Spleen (tissue), 11 donors: ENCODE data around the gene LRRC34. TPM values are rescaled to one million over a fixed set of nuclear protein-coding genes. Genes with fewer than 3 reads are reported as not detected.

Source experiments
- DNase-seq: peaks from one replicate; pipeline ENCODE4 v3.0.0-alpha.2; 2020
- H3K27ac ChIP-seq, 8 donors: fragments of 200-600 bp; sonication (generic) in 7 of 8; 1 replicate in 4 of 8; 2 replicates in 4 of 8; pipeline versions ENCODE4 v1.5.0 to v1.8.0; 2016 to 2021; ENCODE audit warnings: inconsistent platforms in 4 of 8, mild to moderate bottlenecking in 4 of 8, moderate library complexity in 1 of 8
- H3K27me3 ChIP-seq, 7 donors: fragments of 200-600 bp; sonication (generic) in 6 of 7; replicated peaks in 1 of 7; 1 replicate in 4 of 7; 2 replicates in 3 of 7; pipeline versions ENCODE4 v1.5.0 to v1.8.0; 2016 to 2021; ENCODE audit warnings: inconsistent platforms in 3 of 7, mild to moderate bottlenecking in 1 of 7
- H3K36me3 ChIP-seq, 6 donors: fragments of 200-600 bp; sonication (generic) in 5 of 6; 1 replicate in 4 of 6; 2 replicates in 2 of 6; pipeline versions ENCODE4 v1.5.0 to v1.8.0; 2016 to 2021; ENCODE audit warnings: inconsistent platforms in 2 of 6
- H3K4me1 ChIP-seq, 6 donors: fragments of 200-600 bp; sonication (generic) in 5 of 6; 1 replicate in 3 of 6; 2 replicates in 3 of 6; pipeline versions ENCODE4 v1.5.0 to v1.8.0; 2016 to 2021; ENCODE audit warnings: inconsistent platforms in 3 of 6
- H3K4me3 ChIP-seq, 8 donors: fragments of 200-600 bp; sonication (generic) in 7 of 8; 1 replicate in 4 of 8; 2 replicates in 4 of 8; pipeline versions ENCODE4 v1.5.0 to v1.8.0; 2016 to 2021; ENCODE audit warnings: inconsistent platforms in 4 of 8, mild to moderate bottlenecking in 4 of 8, moderate library complexity in 2 of 8
- H3K9me3 ChIP-seq, 8 donors: fragments of 200-600 bp; sonication (generic) in 7 of 8; 1 replicate in 4 of 8; 2 replicates in 4 of 8; pipeline versions ENCODE4 v1.5.0 to v1.8.0; 2016 to 2021; ENCODE audit warnings: inconsistent platforms in 4 of 8
- CTCF ChIP-seq, 11 experiments: fragments of 200-600 bp in 7 of 11; fragments of 450-650 bp in 4 of 11; sonication (generic) in 4 of 11; IDR thresholded peaks in 8 of 11; conservative IDR thresholded peaks in 3 of 11; 1 replicate in 7 of 11; 2 replicates in 4 of 11; pipeline versions ENCODE4 v1.4.0 to v1.8.0; 2016 to 2021; ENCODE audit warnings: antibody characterized with exemption in 11 of 11, inconsistent platforms in 4 of 11, mild to moderate bottlenecking in 1 of 11
- POLR2A ChIP-seq, 3 donors: fragments of 450-650 bp; IDR thresholded peaks; one replicate each; pipeline ENCODE4 v1.5.1; 2017; ENCODE audit warnings: antibody characterized with exemption in 3 of 3, mild to moderate bottlenecking in 1 of 3
- POLR2AphosphoS5 ChIP-seq, 3 donors: sonication (generic); formaldehyde crosslinking; IDR thresholded peaks; one replicate each; pipeline ENCODE4 v1.5.1; 2017; ENCODE audit warnings: antibody characterized with exemption in 3 of 3
- WGBS, 5 donors: extraction: QIAGEN DNeasy Blood & Tissue Kit in 3 of 5; methylation state at CpG; one replicate each; pipeline versions ENCODE4 v1.1.5 to v1.1.7; 2013 to 2018; 5-methylcytosine and 5-hydroxymethylcytosine counted together
- intact Hi-C: fragments of 100-400 bp; cut with DNase I; formaldehyde crosslinking; loops from one replicate; pipeline ENCODE4 v1.15.0; 2023; ENCODE audit warnings: low total_unique reads
- polyA plus RNA-seq, 3 donors: library from polyadenylated mRNA; stranded (reverse); fragments of 200-250 nt; gene quantifications; one replicate each; pipeline ENCODE4 v1.2.1, GENCODE V29; 2013
- total RNA-seq, 7 donors: library from RNA; depleted of rRNA in 3 of 7; stranded (reverse); fragments of >200 nt in 3 of 7; fragmentation: NEBNext Ultra II Directional in 4 of 7; extraction: Animal tissue kit (Norgen Biotek cat#: 25700) in 4 of 7; gene quantifications; one replicate each; pipeline versions ENCODE4 v1.1.0 to v1.2.1, GENCODE V29; 2016 to 2021
- donor health status: healthy with polysubstance abuse.
- donor health status: DM: no; HTN: no; CAD: no; lungs with moderate emphysema.
- donor health status: DM: no; HTN: no; CAD: no.
- donor health status: Bipolar disorder and iron deficiency.
- donor health status: healthy.
- donor health status: DM: no; HTN: no; CAD: no.
- donor health status: DM: yes; HTN: yes; CAD: no.

The LRRC34 gene
- total and polyA plus RNA-seq, 10 donors = 1.2 to 8.9 (median 4.4) TPM

- Histone ChIP-seq H3K36me3 (no peaks in the 10 kb centered on the region), H3K9me3 (peaks cover 0 to 3% (median 0%) of the 10 kb centered on the region in 8 donors), H3K4me3 (no peak overlapping the region), H3K27ac (no peak overlapping the region), H3K27me3 (no peaks in the 10 kb centered on the region), H3K4me1 (peaks cover 0 to 35% (median 20%) of the 10 kb centered on the region in 6 donors)
- intact Hi-C loops = loop anchor here (10.0 kb wide), 1 partner anchor 204 kb away; the partner anchor contains the start of gene SEC62
- no peak for DNase-seq
- WGBS, 5 donors = 79 to 93% (median 85%) methylated on average over 4 of the region's 4 CpGs
- TF ChIP-seq POLR2A (IDR thresholded peaks at IDR 0.05) = no peak
- TF ChIP-seq POLR2AphosphoS5 (IDR thresholded peaks at IDR 0.05) = no peak
- TF ChIP-seq CTCF (IDR thresholded peaks at IDR 0.05 in 8 of 11, conservative IDR thresholded peaks at IDR 0.05 in 3 of 11) = no peak
Observed at GRCh38 chr3:169760479-169760878, 52.2 kb downstream of the LRRC34 start.

- Histone ChIP-seq H3K27me3 (peaks cover 0 to 3% (median 0%) of the 10 kb centered on the region in 7 donors), H3K9me3 (peaks cover 0 to 3% (median 0%) of the 10 kb centered on the region in 8 donors), H3K36me3 (no peaks in the 10 kb centered on the region), H3K4me3 (no peak overlapping the region), H3K4me1 (peaks cover 0 to 31% (median 18%) of the 10 kb centered on the region in 6 donors), H3K27ac (peak overlapping the region in 1 of 8 donors; percentile 22)
- 19 to 39% (median 31%) methylated on average over 2 of the region's 2 CpGs for WGBS, 5 donors
- TF ChIP-seq POLR2AphosphoS5 (IDR thresholded peaks at IDR 0.05) = no peak
- no peak for TF ChIP-seq POLR2A (IDR thresholded peaks at IDR 0.05)
- no peak for TF ChIP-seq CTCF (IDR thresholded peaks at IDR 0.05 in 8 of 11, conservative IDR thresholded peaks at IDR 0.05 in 3 of 11)
- DNase-seq = no peak
- intact Hi-C loops = no loop called here
Observed at GRCh38 chr3:169759256-169759655, 53.4 kb downstream of the LRRC34 start.

GRCh38 chr3:169758359-169758994, 54.2 kb downstream of the LRRC34 start:
- intact Hi-C loops = no loop called here
- Histone ChIP-seq H3K27me3 (peaks cover 0 to 3% (median 0%) of the 10 kb centered on the region in 7 donors), H3K9me3 (peaks cover 0 to 3% (median 0%) of the 10 kb centered on the region in 8 donors), H3K27ac (no peak overlapping the region), H3K36me3 (no peaks in the 10 kb centered on the region), H3K4me3 (no peak overlapping the region), H3K4me1 (peaks cover 0 to 24% (median 11%) of the 10 kb centered on the region in 6 donors)
- DNase-seq = no peak
- 61 to 69% (median 65%) methylated on average over 5 of the region's 5 CpGs for WGBS, 5 donors
- TF ChIP-seq POLR2A (IDR thresholded peaks at IDR 0.05) (no peak), POLR2AphosphoS5 (IDR thresholded peaks at IDR 0.05) (no peak), CTCF (IDR thresholded peaks at IDR 0.05 in 8 of 11, conservative IDR thresholded peaks at IDR 0.05 in 3 of 11) (no peak)

- Histone ChIP-seq H3K4me1 (peaks cover 0 to 13% (median 0%) of the 10 kb centered on the region in 6 donors), H3K4me3 (no peak overlapping the region), H3K27ac (no peak overlapping the region), H3K36me3 (no peaks in the 10 kb centered on the region), H3K9me3 (no peaks in the 10 kb centered on the region), H3K27me3 (peaks cover 0 to 6% (median 0%) of the 10 kb centered on the region in 7 donors)
- intact Hi-C loops = no loop called here
- 68 to 82% (median 76%) methylated on average over 2 of the region's 2 CpGs for WGBS, 5 donors
- DNase-seq = no peak
- no peak for TF ChIP-seq CTCF (IDR thresholded peaks at IDR 0.05 in 8 of 11, conservative IDR thresholded peaks at IDR 0.05 in 3 of 11)
- no peak for TF ChIP-seq POLR2A (IDR thresholded peaks at IDR 0.05)
- no peak for TF ChIP-seq POLR2AphosphoS5 (IDR thresholded peaks at IDR 0.05)
Observed at GRCh38 chr3:169755488-169755887, 57.2 kb downstream of the LRRC34 start.
